WTC11 (cell line): ENCODE data around the gene MRC1.

Experiments used
- CREM ChIP-seq: sonication (generic); formaldehyde crosslinking; IDR thresholded peaks from 2 replicates; pipeline ENCODE4 v1.8.1; 2022; ENCODE audit warnings: mild to moderate bottlenecking, missing genetic modification reagents, moderate library complexity
- CTCF ChIP-seq: fragments of 200-600 bp; IDR thresholded peaks from 2 replicates; pipeline ENCODE4 v1.8.0; 2022; ENCODE audit warnings: antibody characterized with exemption
- GRHL2 ChIP-seq: fragments of 250-450 bp; sonication (Bioruptor Pico); IDR thresholded peaks from 2 replicates; pipeline ENCODE4 v1.8.0; 2022; ENCODE audit warnings: mild to moderate bottlenecking, moderate library complexity; ENCODE audit not compliant: insufficient replicate concordance, severe bottlenecking
- NFYB ChIP-seq: sonication (generic); formaldehyde crosslinking; conservative IDR thresholded peaks from 2 replicates; pipeline ENCODE4 v1.8.0; 2022; ENCODE audit warnings: low read depth, missing genetic modification reagents
- NR2C2 ChIP-seq: sonication (generic); formaldehyde crosslinking; IDR thresholded peaks from 2 replicates; pipeline ENCODE4 v1.8.0; 2022; ENCODE audit warnings: mild to moderate bottlenecking, missing genetic modification reagents
- NR3C1 ChIP-seq: sonication (generic); formaldehyde crosslinking; conservative IDR thresholded peaks from 2 replicates; pipeline ENCODE4 v1.8.1; 2023; ENCODE audit warnings: low read depth, mild to moderate bottlenecking, missing genetic modification reagents
- USF2 ChIP-seq: sonication (generic); formaldehyde crosslinking; IDR thresholded peaks from 2 replicates; pipeline ENCODE4 v1.8.1; 2023; ENCODE audit warnings: mild to moderate bottlenecking, missing genetic modification reagents, moderate library complexity
- ZNF396 ChIP-seq: fragments of 250-450 bp; sonication (Bioruptor Pico); IDR thresholded peaks from 2 replicates; pipeline ENCODE4 v1.8.0; 2021; ENCODE audit warnings: mild to moderate bottlenecking, moderate library complexity, borderline replicate concordance

DNA sequence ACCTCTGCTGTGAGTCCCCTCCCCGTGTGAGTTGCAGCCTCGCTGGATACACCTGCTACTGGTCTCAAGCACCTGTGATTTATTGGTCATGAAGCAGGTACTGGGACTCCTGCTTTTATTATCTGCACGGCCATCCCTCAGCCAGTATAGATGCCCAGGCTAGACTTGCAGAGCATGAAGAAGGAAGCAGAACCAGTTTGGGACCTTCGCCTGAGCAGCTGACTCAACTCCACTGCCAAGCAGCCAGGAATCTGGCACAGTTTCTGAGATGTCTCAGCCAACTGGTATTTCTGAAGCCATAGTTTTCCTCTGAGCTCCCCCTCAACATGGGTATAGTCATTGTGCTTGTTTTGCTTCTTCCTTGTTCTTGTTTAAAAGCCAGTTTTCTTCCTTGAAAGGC, 114.6 kb downstream of the MRC1 start:
- no peak for TF ChIP-seq CTCF
- TF ChIP-seq NR3C1 (CRISPR knock-in tag) = no peak
- no peak for TF ChIP-seq GRHL2 (CRISPR knock-in tag)
- TF ChIP-seq NR2C2 (CRISPR knock-in tag) = no peak
- no peak for TF ChIP-seq NFYB (CRISPR knock-in tag)
- no peak for TF ChIP-seq ZNF396 (CRISPR knock-in tag)
- no peak for TF ChIP-seq USF2
- TF ChIP-seq CREM (CRISPR knock-in tag) = no peak
